Measurements from ENCODE around the gene OXNAD1.

Gene OXNAD1

DNA sequence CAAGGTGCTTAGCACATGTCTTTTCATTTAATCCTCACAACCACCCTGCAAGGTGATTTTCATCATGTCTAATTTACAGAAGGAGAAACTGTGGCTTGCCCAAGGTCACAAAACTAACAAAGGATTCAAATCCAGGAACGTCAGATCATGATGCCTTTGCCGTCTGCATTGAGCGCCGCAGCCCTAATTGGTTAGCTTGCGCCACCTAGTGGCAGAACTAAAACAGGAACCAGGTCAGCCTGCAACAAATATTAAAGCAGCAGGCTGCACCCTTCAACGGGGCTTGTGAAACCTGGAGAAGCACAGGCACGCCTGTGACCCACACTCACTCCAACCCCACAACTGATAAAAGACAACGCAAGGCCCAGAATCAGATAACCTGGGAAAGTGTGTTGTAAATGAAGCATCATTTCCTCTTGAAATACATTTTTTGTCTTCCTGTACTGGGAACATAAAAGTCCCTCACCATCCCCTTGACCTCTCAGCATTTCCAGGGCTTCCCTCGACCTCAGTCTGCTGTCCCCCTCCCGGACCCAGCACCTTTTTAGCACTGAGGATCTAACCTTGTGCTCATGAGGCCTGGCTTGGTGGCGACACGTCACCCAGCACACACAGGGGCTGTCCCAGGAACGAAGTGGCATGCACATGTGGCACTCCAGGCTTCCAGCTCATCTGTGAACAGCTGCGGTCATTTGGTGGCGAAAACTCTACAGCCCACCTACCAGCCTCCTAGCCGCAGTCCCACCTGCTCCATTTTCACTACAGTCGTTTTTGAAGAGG lies 17.5 kb upstream of the OXNAD1 start:
- DNase-seq (ENCODE audit: low read depth in 3 of 3) = peak; percentile 48 to 67 (median 66)

DNA sequence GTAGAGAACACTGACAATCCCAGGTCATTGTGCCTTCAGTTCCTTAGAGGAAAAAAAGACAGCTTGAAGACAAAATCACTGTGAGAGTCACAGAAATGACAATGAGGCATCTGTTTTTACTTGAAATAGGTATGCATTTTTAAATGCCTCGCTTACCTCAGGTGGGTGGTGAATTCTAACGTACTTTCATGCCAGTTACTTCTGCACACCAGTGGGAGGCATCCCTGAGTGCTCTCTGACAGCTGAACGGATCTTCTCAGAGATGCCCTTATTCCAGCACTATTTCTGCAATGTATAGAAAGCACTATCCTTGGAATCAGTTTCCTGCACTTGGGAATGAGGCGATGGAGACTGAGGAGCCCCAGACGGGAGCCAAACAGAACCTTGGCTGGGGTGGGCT lies 16.5 kb upstream of the OXNAD1 start:
- no peak for DNase-seq (ENCODE audit: low read depth in 3 of 3)

DNA sequence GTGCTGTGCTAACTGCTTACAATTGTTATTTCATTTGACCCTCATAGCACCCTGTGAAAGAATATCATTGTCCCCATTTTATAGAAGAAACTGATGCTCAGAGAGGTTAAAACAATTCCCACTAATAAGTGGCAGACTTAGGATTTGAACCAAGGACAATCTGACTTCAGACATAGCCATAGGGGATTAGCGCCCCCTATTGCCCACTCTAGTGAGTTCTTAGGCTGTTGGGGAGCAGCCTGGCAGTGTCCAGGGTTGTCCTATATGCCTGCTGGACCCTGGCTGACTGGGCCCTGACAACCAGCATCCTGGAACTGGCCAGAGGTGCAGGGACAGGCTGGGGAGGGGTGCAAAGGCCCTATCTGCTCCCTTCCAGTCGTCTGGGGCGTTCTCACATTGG lies 15.7 kb upstream of the OXNAD1 start:
- DNase-seq (ENCODE audit: low read depth in 3 of 3) = peak in 1 of 3 experiments; percentile 19

DNA sequence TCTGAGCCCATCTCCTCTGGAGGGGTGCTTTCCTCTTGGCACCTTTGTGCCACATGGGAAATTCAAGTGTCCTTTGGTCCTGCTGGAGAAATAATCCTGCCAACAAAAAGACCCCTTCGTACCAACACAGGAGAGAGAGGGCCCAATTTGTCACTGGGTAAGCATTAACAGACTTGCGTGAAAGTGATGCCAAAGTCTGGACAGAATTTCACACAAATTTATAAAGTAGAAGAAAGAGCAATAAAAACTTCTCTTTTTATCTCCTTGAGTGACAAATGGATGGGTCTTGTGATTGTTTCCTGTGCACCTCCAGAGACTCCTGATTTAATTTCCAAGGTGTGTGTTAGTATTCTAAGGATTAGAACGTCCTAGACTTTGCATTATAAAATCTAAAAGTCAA lies 15.1 kb upstream of the OXNAD1 start:
- DNase-seq (ENCODE audit: low read depth in 3 of 3) = no peak

DNA sequence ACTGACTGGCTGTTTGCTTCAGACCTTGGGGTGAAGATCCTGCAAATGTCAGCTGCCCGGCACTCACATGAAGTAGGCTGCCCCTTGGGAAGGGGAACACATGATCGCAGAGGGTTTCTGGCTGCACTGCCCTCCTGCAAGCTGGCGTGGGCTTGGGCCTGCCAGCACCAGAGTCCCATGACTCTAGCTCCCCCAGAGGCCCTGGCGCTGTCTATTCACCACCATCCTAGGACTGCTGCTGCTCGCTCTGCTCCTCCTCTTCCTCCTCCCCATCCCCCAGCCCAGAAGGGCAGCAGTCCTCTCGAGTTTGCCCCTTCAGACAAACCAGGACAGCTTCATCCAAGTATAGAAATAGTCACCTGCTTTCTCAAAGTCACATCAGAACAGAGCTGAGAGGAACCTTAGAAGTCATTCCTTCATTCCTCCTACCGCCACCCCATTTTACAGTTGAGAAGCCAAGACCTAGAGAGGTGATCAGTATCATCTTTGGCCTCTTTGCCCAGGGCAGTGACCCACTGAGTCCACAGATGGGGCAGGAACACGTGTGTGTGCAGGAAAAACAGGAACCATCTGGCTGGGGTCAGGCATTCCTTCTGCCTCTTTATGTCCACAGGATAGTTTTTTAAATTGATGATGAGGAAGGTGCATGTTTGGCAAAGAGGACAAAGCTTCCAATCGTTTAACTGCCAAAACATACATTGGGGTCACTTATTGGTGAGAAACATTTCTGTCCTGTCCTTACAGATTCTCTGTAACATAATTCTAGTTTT lies 13.5 kb upstream of the OXNAD1 start:
- no peak for DNase-seq (ENCODE audit: low read depth in 3 of 3)

DNA sequence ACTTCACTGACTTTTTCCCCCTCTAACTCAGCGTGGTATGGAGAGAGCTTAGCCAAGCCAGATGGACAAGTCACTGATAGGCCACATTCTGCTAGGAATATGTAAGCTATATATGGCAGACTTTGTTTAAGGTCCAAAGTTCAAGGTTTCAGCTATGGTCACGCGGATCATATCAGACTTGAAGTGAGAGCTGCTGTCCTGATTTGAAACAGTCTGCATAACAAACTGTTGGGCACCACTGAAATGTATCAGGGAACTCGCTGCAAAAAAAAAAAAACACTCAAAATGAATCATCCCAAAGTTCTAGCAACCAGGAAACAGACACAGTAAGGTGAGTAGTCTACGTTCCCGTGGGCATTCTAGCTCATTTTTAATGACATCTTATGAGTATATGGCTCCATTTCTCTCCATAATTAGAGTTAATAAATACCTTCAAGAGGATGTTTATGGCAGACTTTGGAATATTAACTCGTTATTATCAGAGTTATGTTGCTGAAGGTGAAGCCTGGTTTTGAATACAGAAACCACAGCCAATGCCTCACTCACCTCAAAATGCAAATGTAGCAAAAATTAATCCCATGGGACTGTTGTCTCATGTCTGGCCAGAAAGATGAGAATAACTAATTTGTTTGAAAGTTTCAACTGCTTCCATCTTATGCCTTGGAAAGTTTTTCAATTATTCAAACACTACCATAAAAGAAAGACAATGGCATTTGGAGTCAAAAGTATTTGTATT lies 12.6 kb upstream of the OXNAD1 start:
- no peak for DNase-seq (ENCODE audit: low read depth in 3 of 3)

DNA sequence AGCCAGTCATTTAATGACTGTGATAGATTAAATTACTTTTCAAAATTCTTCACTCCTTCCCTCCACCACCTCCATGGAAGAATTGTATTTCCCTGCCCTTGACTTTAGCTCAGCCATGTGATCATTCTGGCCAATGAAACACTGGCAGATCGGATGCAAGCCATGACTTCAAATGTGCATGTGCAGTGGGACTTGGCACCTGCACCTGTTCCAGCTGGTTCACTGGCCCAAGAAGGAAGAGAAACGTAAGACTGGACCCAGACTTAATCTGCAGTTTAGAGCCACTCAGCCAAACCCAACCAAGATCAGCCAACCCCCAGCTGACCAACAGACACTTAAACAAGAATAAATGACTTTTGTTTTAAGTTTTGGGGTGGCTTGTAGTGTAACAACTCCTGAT lies 12.0 kb upstream of the OXNAD1 start:
- no peak for DNase-seq (ENCODE audit: low read depth in 3 of 3)

DNA sequence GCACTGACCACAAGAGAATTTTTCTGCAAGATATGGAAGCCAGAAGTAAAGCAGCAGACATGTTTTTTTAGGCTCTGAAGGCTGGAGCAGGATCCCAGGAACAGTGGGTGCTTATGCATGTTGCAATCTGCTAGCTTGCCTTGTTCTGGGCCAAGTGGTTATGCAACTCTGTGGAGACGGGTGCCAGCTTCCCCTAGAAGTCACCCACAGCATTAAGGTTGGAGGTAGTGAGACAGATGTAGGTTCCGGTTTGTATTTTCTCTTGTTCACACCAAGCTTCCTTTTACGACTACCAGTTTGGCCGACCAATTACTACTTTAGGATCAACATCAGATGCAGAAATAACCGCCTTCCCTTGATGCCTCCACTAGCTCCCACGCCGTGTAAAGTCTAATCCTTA lies 11.4 kb upstream of the OXNAD1 start:
- no peak for DNase-seq (ENCODE audit: low read depth in 3 of 3)

DNA sequence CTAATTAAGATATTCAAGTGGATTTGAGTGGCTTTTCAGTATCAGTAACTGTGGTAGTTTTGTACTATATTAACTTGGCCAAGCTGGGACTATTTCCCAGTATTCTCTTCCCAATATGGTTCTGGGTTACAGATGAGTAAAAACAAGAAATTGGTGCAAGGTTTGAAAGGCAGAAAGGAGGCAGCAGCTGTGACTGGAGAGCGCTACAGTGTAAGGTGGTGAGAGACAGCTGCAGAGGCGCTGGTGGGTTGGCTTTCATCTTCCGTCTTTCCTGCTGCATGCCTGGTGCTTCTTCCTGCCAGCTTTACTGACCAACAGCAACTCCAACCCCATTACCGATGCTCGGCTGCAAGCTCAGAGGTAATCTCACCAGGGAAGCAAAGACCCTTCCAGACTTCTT lies 10.1 kb upstream of the OXNAD1 start:
- no peak for DNase-seq (ENCODE audit: low read depth in 3 of 3)

DNA sequence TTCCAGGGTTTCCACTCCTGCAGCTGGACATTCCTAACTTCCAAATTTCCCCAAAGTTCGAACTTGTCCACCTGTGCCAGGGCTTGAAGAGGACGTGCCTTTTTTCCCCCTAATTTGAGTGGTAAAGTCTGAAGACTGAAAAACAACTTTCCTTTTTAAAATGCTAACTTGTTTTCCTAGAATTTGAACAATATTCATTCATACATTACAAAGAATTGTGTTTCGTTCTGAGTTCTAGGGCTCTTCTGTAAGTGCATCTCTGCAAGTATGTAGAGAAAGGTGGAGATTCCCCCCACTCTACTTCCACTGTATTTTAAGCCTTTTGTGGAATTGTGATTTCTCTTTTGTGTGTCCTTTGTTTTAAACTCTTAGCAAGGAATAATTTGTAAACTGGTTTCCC lies 9.7 kb upstream of the OXNAD1 start:
- DNase-seq (ENCODE audit: low read depth in 3 of 3) = no peak

DNA sequence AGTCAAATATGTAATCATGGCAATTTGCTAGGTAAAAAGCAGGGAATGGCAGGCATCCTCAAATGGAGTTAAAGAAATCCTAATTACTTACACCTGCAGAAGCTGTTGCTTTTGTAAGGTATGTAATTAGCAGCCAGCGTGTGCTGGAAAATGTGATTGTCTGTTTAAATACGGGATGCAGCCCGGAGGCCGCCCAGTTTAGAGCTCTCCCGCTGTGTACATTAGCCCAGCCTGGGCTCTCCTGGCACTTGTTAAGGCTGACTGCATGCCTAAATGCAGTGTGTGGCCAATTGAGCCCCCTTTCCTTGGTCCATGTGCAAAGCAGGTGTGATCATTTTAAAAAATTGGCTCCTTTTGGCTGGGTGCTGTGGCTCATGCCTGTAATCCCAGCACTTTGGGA lies 9.3 kb upstream of the OXNAD1 start:
- DNase-seq (ENCODE audit: low read depth in 3 of 3) = no peak

DNA sequence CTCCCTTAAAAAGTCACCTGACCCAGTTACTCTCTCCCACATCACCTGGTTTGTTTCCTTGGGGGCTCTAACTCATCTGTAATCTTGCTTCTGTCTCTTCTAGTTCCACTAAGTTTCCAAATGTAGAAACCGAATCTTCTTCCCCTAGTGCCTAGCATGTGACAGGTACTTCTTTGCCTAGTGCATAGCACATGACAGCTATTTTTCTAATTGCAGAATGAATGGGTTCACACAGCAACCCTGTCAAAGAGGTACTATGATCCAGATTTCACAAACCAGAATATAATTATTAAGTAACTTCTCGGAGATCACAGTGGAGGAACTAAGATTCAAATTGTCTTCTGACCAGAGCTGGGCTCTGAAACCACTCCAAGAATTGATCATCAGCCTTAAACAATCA lies 7.7 kb upstream of the OXNAD1 start:
- no peak for DNase-seq (ENCODE audit: low read depth in 3 of 3)

DNA sequence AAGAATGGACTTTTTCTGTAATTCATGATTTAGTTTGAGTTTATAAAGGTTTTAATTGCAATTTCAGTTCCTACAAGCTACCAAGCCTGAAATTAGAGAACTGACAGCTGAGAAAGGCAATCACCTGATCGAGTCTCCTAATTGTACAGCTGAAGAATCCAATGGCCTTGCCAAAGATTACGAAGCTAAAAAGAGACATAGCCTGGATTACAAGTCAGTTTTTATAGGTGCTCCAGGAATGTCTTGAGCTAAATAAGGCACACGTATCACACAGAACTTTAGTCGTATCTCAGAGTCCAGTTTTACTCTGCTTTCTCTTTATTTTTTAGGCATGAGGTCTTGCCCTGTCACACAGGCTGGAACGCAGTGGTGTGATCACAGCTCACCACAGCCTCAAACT lies 6.8 kb upstream of the OXNAD1 start:
- DNase-seq (ENCODE audit: low read depth in 3 of 3) = no peak

DNA sequence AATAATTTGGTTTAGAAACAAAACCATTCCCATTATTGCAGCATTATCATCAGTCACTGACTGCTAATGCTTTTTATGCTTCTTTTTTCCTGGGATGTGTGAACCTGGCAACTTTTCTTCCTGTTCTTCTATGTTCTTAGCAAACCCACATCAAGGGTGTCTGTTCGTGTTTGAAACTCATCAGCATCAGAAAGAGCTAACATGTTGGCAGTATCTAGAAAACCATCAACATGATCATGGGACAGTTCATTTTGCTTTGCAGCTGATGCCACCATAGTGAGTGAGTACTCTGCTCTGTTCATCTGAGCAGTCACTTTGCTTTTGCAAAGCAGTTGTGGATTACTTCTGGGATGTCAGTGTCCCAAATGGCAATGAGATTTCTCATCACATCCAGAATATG lies 6.1 kb upstream of the OXNAD1 start:
- DNase-seq (ENCODE audit: low read depth in 3 of 3) = no peak

DNA sequence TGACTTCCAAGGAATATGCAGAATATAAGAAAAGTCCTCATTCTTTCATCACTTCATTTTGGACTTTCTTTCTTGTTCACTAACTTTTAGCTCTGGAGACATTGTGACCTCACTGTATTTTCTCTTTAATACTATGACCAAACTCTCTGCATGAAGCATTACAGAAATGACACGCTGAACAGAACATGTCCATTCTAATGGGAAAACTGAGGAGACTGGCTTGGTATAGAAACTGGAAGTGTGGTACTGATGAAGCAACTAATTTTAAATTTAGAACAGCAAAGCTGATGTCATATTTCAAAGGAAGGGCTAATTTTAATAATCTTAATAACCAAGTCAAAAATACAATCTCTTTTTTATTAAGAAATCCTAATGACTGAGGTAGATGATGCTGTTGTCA lies 5.0 kb upstream of the OXNAD1 start:
- DNase-seq (ENCODE audit: low read depth in 3 of 3) = no peak

DNA sequence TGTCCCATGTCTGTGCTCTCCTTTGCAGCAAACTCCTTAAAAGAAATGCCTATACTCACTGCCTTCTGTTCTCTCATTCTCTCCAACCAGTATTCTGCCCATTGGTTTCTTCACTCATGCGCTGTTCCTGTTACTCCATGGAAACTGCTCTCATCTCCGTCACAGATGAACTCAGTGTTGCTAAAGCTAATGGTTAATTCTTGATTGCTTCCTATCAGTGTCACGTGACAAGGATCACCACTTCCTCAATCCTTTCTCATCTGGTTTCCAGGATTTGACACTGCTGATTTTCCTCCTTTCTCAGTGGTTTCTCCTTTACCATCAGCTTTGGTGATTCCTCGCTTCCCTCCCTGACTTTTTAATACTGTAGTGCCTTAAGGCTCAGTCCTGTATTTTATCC lies 2.8 kb upstream of the OXNAD1 start:
- no peak for DNase-seq (ENCODE audit: low read depth in 3 of 3)

DNA sequence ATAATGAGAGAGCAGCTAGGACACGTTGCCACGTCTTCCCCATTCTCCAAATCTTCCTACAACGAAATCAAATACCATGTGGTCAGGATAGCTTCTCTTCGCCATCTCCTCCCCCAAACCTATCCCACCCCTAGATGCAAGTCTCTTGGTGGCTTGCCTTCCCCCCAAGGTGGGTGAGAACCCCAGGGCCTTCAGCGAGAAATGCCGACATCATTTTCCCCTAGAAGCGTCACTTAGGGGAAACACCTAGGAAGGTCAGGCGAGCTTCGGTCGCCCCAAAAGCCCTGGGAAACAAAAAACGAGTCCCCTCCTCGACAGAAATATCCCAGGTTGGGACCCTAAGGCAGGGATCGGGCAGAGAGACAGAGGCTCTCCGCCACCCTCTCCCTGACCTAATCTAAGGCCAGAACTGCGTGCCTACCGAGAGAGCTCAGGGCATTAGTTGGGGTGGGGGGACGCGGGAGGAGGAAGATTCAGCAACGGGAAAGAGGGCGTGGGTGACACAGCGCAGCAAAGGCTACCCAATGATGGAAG lies 771 bp upstream of the OXNAD1 start:
- DNase-seq (ENCODE audit: low read depth in 3 of 3) = no peak

DNA sequence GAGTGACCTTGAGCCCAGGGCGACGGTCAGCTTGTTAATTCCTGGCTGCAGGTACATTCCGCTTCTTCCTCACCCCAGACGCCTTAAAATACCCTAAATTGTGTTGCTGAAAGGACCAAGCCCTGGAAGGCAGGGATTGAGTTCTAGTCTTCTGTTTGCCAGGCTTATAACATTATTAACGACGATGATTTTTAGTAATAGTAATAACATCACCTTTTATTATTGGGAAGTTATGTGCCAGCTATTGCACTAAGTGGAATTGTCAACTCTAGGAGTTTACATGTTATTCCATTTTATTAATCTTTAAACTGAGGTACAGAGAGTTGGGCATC lies 409 bp downstream of the OXNAD1 start:
- DNase-seq (ENCODE audit: low read depth in 3 of 3) = no peak

DNA sequence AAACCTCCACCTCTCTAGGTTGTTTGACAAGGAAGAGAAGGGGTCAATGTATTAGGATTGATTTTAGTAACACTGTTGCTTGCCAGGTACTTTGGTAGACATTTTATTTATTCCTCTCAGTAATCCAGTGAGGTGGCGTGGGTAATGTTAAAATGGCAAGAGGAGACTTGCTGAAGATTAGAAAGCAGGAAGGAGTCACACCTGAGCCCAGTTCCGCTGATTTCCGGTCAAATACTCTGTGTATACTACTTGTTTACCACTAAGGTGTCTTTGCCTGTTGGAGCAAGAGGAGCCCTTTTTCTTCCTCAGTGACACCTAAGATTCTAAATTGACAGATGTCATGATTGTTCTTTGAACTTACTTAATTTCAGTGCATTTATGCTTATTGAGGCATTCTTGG lies 1.7 kb downstream of the OXNAD1 start:
- no peak for DNase-seq (ENCODE audit: low read depth in 3 of 3)

DNA sequence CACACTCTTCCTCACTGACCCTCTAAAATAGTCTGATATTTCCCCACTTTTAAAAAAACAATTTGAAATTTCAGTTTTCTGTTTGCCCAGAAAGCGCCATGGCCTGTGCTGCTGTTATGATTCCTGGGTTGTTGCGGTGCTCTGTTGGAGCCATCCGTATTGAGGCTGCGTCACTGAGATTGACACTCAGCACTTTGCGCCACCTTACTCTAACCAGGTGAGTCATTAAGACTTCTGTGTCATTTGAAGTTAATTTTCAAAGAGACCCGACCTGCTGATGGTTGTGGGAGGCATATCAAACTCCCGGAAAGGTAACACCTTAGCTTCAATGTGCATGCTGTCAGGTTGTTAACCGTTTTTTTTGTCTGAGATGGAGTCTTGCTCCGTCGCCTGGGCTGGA lies 5.8 kb downstream of the OXNAD1 start:
- DNase-seq (ENCODE audit: low read depth in 3 of 3) = no peak

DNA sequence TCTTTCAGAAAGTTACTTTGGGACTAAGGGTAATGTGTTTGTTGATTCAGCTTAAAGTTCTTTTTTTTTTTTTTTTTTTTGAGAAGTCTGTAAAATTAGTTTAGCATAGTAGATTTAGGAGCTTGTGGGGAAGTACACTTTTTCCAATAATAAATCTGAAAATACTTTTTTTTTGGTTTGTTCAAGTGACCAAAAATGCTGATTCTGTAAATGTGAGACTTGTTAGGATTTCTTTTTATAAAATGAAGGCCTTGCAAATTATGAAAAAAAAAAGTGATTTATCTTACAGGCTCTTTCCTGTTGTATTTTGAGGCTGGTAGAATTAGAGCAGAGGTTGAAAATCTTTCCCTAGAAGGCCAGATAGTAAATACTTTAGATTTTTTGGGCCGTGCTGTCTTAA lies 7.6 kb downstream of the OXNAD1 start:
- no peak for DNase-seq (ENCODE audit: low read depth in 3 of 3)

DNA sequence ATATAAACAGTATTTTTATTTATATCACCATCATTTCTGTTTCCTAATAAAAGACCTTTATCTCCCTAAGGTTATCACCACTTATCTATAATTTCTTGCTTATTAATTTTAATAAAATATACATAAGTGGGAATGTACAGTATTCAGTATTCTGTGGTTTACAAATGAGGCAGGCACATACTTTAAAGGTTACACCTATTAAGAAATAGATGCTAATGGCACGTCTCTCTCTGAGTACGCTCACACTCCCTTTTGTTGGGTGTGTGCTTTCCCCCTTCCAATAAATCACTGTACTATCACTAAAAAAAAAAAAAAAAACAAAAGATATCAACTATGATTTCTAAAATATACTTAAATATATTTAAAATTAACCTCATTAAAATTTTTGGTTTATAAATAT lies 8.9 kb downstream of the OXNAD1 start:
- no peak for DNase-seq (ENCODE audit: low read depth in 3 of 3)

DNA sequence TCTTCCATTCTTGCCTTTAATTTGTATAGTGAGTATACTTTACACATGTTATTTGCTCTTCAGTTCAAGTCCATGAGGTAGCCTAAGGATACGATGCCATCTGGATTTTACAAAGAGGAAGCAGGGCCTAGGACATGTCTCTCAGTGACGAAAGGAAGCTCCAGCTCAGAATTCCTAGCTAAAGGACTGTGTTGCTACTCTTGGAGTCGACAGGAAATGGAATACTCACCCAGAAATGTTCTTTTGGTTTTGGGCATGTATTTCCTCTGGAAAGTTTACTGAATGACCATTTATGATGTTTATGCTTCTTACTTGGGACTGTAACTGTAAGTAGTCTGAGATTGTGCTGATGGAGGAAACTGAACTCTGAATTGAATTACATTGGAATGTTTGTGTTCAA lies 12.5 kb downstream of the OXNAD1 start:
- DNase-seq (ENCODE audit: low read depth in 3 of 3) = no peak

Data from stimulated activated CD4-positive, alpha-beta T cell treated with anti-CD3 and anti-CD28 coated beads, TNF-alpha, amount 100 ng/mL, for 24 hours (primary cell).